Activated T-helper 1 cell treated with anti-CD3 and anti-CD28 coated beads, Interleukin-12 subunit alpha, Interleukin-12 subunit beta, Interleukin-2, Interleukin-4 antibody, amounts not matched to agents 30 ng/mL and 10 ng/mL and 1 ng/mL, durations not matched to agents 14 hours and 24 hours and 36 hours (primary cell): ENCODE results near the gene SLC38A4. TPM values are rescaled to one million over a fixed set of nuclear protein-coding genes. Genes with fewer than 3 reads are reported as not detected.

ENCODE experiments used
- DNase-seq: peaks from one replicate; pipeline ENCODE4 v3.0.0; 2021; ENCODE audit warnings: low spot score
- H3K27ac Mint-ChIP-seq: one replicate; pipeline ENCODE4 v1.8.0; 2021; ENCODE audit warnings: mild to moderate bottlenecking, mixed read lengths
- H3K27me3 Mint-ChIP-seq: one replicate; pipeline ENCODE4 v1.8.0; 2022; ENCODE audit warnings: mild to moderate bottlenecking, moderate library complexity, mixed read lengths; ENCODE audit not compliant: insufficient read depth
- H3K36me3 Mint-ChIP-seq: one replicate; pipeline ENCODE4 v1.8.0; 2021; ENCODE audit warnings: low read depth, mixed read lengths
- H3K4me1 Mint-ChIP-seq: one replicate; pipeline ENCODE4 v1.8.0; 2021; ENCODE audit warnings: low read depth, mixed read lengths
- H3K4me3 Mint-ChIP-seq: one replicate; pipeline ENCODE4 v1.8.0; 2021; ENCODE audit warnings: mild to moderate bottlenecking, moderate library complexity, mixed read lengths
- H3K9me3 Mint-ChIP-seq: one replicate; pipeline ENCODE4 v1.8.0; 2021; ENCODE audit warnings: mixed read lengths
- intact Hi-C: fragments of 100-400 bp; cut with micrococcal nuclease; formaldehyde crosslinking; loops from one replicate; pipeline ENCODE4 v1.15.1; 2024
- total RNA-seq: library from RNA; stranded (reverse); gene quantifications from 2 replicates; pipeline ENCODE4 v1.2.3, GENCODE V29; 2022

Gene SLC38A4
- total RNA-seq, 1 donor from 2014 or later: not detected

- DNase-seq: no peak
- H3K27me3 Mint-ChIP-seq: no peaks in the 10 kb centered on the region
- H3K36me3 Mint-ChIP-seq: no peaks in the 10 kb centered on the region
- peaks cover 14% of the 10 kb centered on the region for H3K4me1 Mint-ChIP-seq
- intact Hi-C loops: no loop called here
- H3K4me3 Mint-ChIP-seq: no peak overlapping the region
- H3K9me3 Mint-ChIP-seq: no peaks in the 10 kb centered on the region
- no peak overlapping the region for H3K27ac Mint-ChIP-seq
These were observed 40.4 kb downstream of the SLC38A4 start for GRCh38 chr12:46785382-46785781.

GRCh38 chr12:46783871-46784270, 41.9 kb downstream of the SLC38A4 start:
- intact Hi-C loops: no loop called here
- no peaks in the 10 kb centered on the region for H3K36me3 Mint-ChIP-seq
- no peaks in the 10 kb centered on the region for H3K27me3 Mint-ChIP-seq
- no peak overlapping the region for H3K27ac Mint-ChIP-seq
- H3K4me3 Mint-ChIP-seq: no peak overlapping the region
- no peak for DNase-seq
- H3K9me3 Mint-ChIP-seq: no peaks in the 10 kb centered on the region
- H3K4me1 Mint-ChIP-seq: peaks cover 14% of the 10 kb centered on the region

GRCh38 chr12:46779879-46780278, 45.9 kb downstream of the SLC38A4 start:
- no peaks in the 10 kb centered on the region for H3K4me1 Mint-ChIP-seq
- intact Hi-C loops: no loop called here
- H3K9me3 Mint-ChIP-seq: no peaks in the 10 kb centered on the region
- no peak for DNase-seq
- H3K27me3 Mint-ChIP-seq: no peaks in the 10 kb centered on the region
- no peak overlapping the region for H3K27ac Mint-ChIP-seq
- H3K36me3 Mint-ChIP-seq: no peaks in the 10 kb centered on the region
- no peak overlapping the region for H3K4me3 Mint-ChIP-seq

- Mint-ChIP-seq H3K4me1 (no peaks in the 10 kb centered on the region), H3K9me3 (no peaks in the 10 kb centered on the region), H3K27me3 (no peaks in the 10 kb centered on the region), H3K4me3 (no peak overlapping the region), H3K36me3 (no peaks in the 10 kb centered on the region), H3K27ac (no peak overlapping the region)
- no peak for DNase-seq
- intact Hi-C loops: no loop called here
These were observed 46.7 kb downstream of the SLC38A4 start for GRCh38 chr12:46779063-46779462.

- intact Hi-C loops: no loop called here
- Mint-ChIP-seq H3K4me3 (no peak overlapping the region), H3K4me1 (no peaks in the 10 kb centered on the region), H3K27me3 (no peaks in the 10 kb centered on the region), H3K36me3 (no peaks in the 10 kb centered on the region), H3K27ac (no peak overlapping the region), H3K9me3 (no peaks in the 10 kb centered on the region)
- no peak for DNase-seq
These were observed 47.4 kb downstream of the SLC38A4 start for GRCh38 chr12:46778415-46778814.

GRCh38 chr12:46777587-46777986, 48.2 kb downstream of the SLC38A4 start:
- intact Hi-C loops: no loop called here
- H3K27me3 Mint-ChIP-seq: no peaks in the 10 kb centered on the region
- H3K4me3 Mint-ChIP-seq: no peak overlapping the region
- no peak overlapping the region for H3K27ac Mint-ChIP-seq
- H3K4me1 Mint-ChIP-seq: no peaks in the 10 kb centered on the region
- H3K36me3 Mint-ChIP-seq: no peaks in the 10 kb centered on the region
- DNase-seq: no peak
- H3K9me3 Mint-ChIP-seq: no peaks in the 10 kb centered on the region

GRCh38 chr12:46775796-46776195, 50.0 kb downstream of the SLC38A4 start:
- no peaks in the 10 kb centered on the region for H3K9me3 Mint-ChIP-seq
- no peak overlapping the region for H3K27ac Mint-ChIP-seq
- no peaks in the 10 kb centered on the region for H3K4me1 Mint-ChIP-seq
- H3K36me3 Mint-ChIP-seq: no peaks in the 10 kb centered on the region
- H3K27me3 Mint-ChIP-seq: no peaks in the 10 kb centered on the region
- intact Hi-C loops: no loop called here
- no peak for DNase-seq
- H3K4me3 Mint-ChIP-seq: no peak overlapping the region

GRCh38 chr12:46774322-46774633, 51.5 kb downstream of the SLC38A4 start:
- H3K27me3 Mint-ChIP-seq: no peaks in the 10 kb centered on the region
- no peak overlapping the region for H3K27ac Mint-ChIP-seq
- no peaks in the 10 kb centered on the region for H3K4me1 Mint-ChIP-seq
- H3K9me3 Mint-ChIP-seq: no peaks in the 10 kb centered on the region
- no peaks in the 10 kb centered on the region for H3K36me3 Mint-ChIP-seq
- no peak for DNase-seq
- intact Hi-C loops: no loop called here
- H3K4me3 Mint-ChIP-seq: no peak overlapping the region

- Mint-ChIP-seq H3K9me3 (no peaks in the 10 kb centered on the region), H3K27me3 (no peaks in the 10 kb centered on the region), H3K4me3 (no peak overlapping the region), H3K36me3 (no peaks in the 10 kb centered on the region), H3K27ac (no peak overlapping the region), H3K4me1 (no peaks in the 10 kb centered on the region)
- intact Hi-C loops: no loop called here
- no peak for DNase-seq
These were observed 52.0 kb downstream of the SLC38A4 start for GRCh38 chr12:46773586-46774321.

GRCh38 chr12:46771268-46771827, 54.4 kb downstream of the SLC38A4 start:
- no peak overlapping the region for H3K27ac Mint-ChIP-seq
- H3K9me3 Mint-ChIP-seq: no peaks in the 10 kb centered on the region
- no peaks in the 10 kb centered on the region for H3K27me3 Mint-ChIP-seq
- intact Hi-C loops: no loop called here
- H3K36me3 Mint-ChIP-seq: no peaks in the 10 kb centered on the region
- H3K4me3 Mint-ChIP-seq: no peak overlapping the region
- no peaks in the 10 kb centered on the region for H3K4me1 Mint-ChIP-seq
- no peak for DNase-seq

GRCh38 chr12:46770501-46771183, 55.2 kb downstream of the SLC38A4 start:
- Mint-ChIP-seq H3K36me3 (no peaks in the 10 kb centered on the region), H3K27ac (no peak overlapping the region), H3K9me3 (no peaks in the 10 kb centered on the region), H3K4me3 (no peak overlapping the region), H3K27me3 (no peaks in the 10 kb centered on the region), H3K4me1 (no peaks in the 10 kb centered on the region)
- DNase-seq: no peak
- intact Hi-C loops: no loop called here

GRCh38 chr12:46764005-46764404, 61.8 kb downstream of the SLC38A4 start:
- no peaks in the 10 kb centered on the region for H3K36me3 Mint-ChIP-seq
- no peak overlapping the region for H3K4me3 Mint-ChIP-seq
- intact Hi-C loops: no loop called here
- no peak overlapping the region for H3K27ac Mint-ChIP-seq
- H3K4me1 Mint-ChIP-seq: no peaks in the 10 kb centered on the region
- no peak for DNase-seq
- no peaks in the 10 kb centered on the region for H3K27me3 Mint-ChIP-seq
- no peaks in the 10 kb centered on the region for H3K9me3 Mint-ChIP-seq

GRCh38 chr12:46763230-46763629, 62.6 kb downstream of the SLC38A4 start:
- DNase-seq: no peak
- Mint-ChIP-seq H3K27ac (no peak overlapping the region), H3K36me3 (no peaks in the 10 kb centered on the region), H3K9me3 (peaks cover 1% of the 10 kb centered on the region), H3K27me3 (no peaks in the 10 kb centered on the region), H3K4me3 (no peak overlapping the region), H3K4me1 (no peaks in the 10 kb centered on the region)
- intact Hi-C loops: loop anchor here (2.0 kb wide), 1 partner anchor 32 kb away; no protein-coding TSS in a partner anchor
